HepG2 (cell line): ENCODE results near the gene HSD11B1.
A peak's percentile ranks its signal among the peaks of the same experiment; 100 is the strongest.

Source experiments
- CTCF ChIP-seq: sonication (generic); formaldehyde crosslinking; IDR thresholded peaks from 2 replicates; pipeline ENCODE4 v1.5.0; 2020; ENCODE audit warnings: mild to moderate bottlenecking, missing genetic modification reagents, moderate library complexity
- HNF4A ChIP-seq: sonication (generic); formaldehyde crosslinking; IDR thresholded peaks from 2 replicates; pipeline ENCODE4 v1.4.0; 2020; ENCODE audit warnings: missing genetic modification reagents
- MTA1 ChIP-seq: sonication (generic); formaldehyde crosslinking; IDR thresholded peaks from 2 replicates; pipeline ENCODE4 v1.4.0; 2020; ENCODE audit warnings: missing genetic modification reagents, mild to moderate bottlenecking, borderline replicate concordance
- NRL ChIP-seq: sonication (generic); formaldehyde crosslinking; IDR thresholded peaks from 2 replicates; pipeline ENCODE4 v1.5.0; 2020; ENCODE audit warnings: missing genetic modification reagents, mild to moderate bottlenecking, moderate library complexity, borderline replicate concordance
- POLR2AphosphoS5 ChIP-seq: IDR thresholded peaks from 2 replicates; pipeline ENCODE4 v1.6.1; 2012; ENCODE audit warnings: low read depth, low read length
- RXRB ChIP-seq: IDR thresholded peaks from 2 replicates; pipeline ENCODE4 v1.6.1; 2016; ENCODE audit warnings: borderline replicate concordance, missing genetic modification reagents, missing compliant biosample characterization
- TARDBP ChIP-seq: sonication (generic); formaldehyde crosslinking; IDR thresholded peaks from 2 replicates; pipeline ENCODE4 v1.8.0; 2022; ENCODE audit warnings: mild to moderate bottlenecking, missing genetic modification reagents
- ZNF569 ChIP-seq: sonication (generic); formaldehyde crosslinking; IDR thresholded peaks from 2 replicates; pipeline ENCODE4 v1.5.0; 2020; ENCODE audit warnings: mild to moderate bottlenecking, missing genetic modification reagents, moderate library complexity, borderline replicate concordance

- TF ChIP-seq HNF4A (CRISPR knock-in tag) = peak; percentile 61
- TF ChIP-seq MTA1 = no peak
- no peak for TF ChIP-seq CTCF
- TF ChIP-seq RXRB (CRISPR knock-in tag) = no peak
- no peak for TF ChIP-seq ZNF569 (CRISPR knock-in tag)
- no peak for TF ChIP-seq TARDBP (CRISPR knock-in tag)
- no peak for TF ChIP-seq NRL (CRISPR knock-in tag)
- no peak for TF ChIP-seq POLR2AphosphoS5
Measured at GRCh38 chr1:209662879-209663327, 41.7 kb upstream of the HSD11B1 start.
